Endothelial cell (in vitro differentiated cells): ENCODE data around the gene SFXN3. TPM values are rescaled to one million over a fixed set of nuclear protein-coding genes. Genes with fewer than 3 reads are reported as not detected.

Source experiments
- DNase-seq: peaks from one replicate; pipeline ENCODE4 v3.0.0; 2021; ENCODE audit warnings: low spot score
- H3K27ac Mint-ChIP-seq: one replicate; pipeline ENCODE4 v1.8.0; 2021; ENCODE audit warnings: mixed read lengths, inconsistent platforms; ENCODE audit not compliant: unreplicated experiment
- H3K27me3 Mint-ChIP-seq: one replicate; pipeline ENCODE4 v1.8.0; 2021; ENCODE audit warnings: mild to moderate bottlenecking, moderate library complexity, mixed read lengths, inconsistent platforms; ENCODE audit not compliant: unreplicated experiment
- H3K36me3 Mint-ChIP-seq: one replicate; pipeline ENCODE4 v1.8.0; 2021; ENCODE audit warnings: mild to moderate bottlenecking, low read depth, mixed read lengths, inconsistent platforms; ENCODE audit not compliant: unreplicated experiment
- H3K4me1 Mint-ChIP-seq: one replicate; pipeline ENCODE4 v1.8.0; 2021; ENCODE audit warnings: mild to moderate bottlenecking, mixed read lengths, inconsistent platforms; ENCODE audit not compliant: unreplicated experiment
- H3K4me3 Mint-ChIP-seq: one replicate; pipeline ENCODE4 v1.8.0; 2021; ENCODE audit warnings: mild to moderate bottlenecking, mixed read lengths, inconsistent platforms; ENCODE audit not compliant: unreplicated experiment
- H3K9me3 Mint-ChIP-seq: one replicate; pipeline ENCODE4 v1.8.0; 2021; ENCODE audit warnings: mixed read lengths, inconsistent platforms; ENCODE audit not compliant: unreplicated experiment
- CTCF ChIP-seq: fragments of 200-600 bp; sonication (generic); IDR thresholded peaks from one replicate; pipeline ENCODE4 v1.5.0; 2021; ENCODE audit warnings: antibody characterized with exemption; ENCODE audit not compliant: unreplicated experiment
- total RNA-seq: library from RNA; stranded (reverse); fragmentation: NEBNext Ultra II Directional; extraction: Animal tissue kit (Norgen Biotek cat#: 25700); gene quantifications from one replicate; pipeline ENCODE4 v1.2.1, GENCODE V29; 2021; ENCODE audit not compliant: unreplicated experiment

SFXN3 gene
- total RNA-seq, 1 donor from 2014 or later, result 27.1 TPM

GRCh38 chr10:101019440-101019703 is 11.7 kb upstream of the SFXN3 start:
- H3K9me3 Mint-ChIP-seq, result no peaks in the 10 kb centered on the region
- DNase-seq, result no peak
- TF ChIP-seq CTCF, result no peak

DNA sequence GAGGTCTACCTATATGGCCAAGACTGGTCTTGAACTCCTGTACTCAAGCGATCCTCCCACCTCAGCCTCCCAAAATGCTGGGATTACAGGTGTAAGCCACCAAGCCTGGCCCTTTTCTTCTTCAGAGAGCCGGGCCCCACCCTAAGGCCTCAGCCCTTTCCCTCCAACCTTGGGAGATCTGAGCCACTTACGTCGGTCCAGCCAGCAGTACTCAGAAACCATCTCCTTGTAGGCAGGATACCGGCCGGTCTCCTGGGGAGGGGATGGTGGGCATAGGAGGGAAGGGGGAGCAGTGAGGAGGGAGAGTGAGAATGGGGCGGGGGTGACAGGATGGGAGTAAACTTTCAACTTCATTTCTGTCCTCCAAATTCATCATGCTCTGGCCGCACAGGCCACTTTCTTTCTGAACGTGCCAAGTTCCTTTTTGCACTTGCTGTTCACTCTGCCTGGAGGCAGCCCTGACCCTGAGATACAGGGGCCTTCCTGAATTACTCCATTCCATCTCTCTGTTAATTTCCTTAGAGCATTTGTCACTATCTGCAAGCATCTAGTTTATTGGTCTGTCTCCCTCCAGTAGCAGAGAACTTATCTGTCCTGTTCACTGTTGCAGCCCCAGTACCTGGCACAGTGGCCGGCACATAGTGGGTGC is 10.5 kb upstream of the SFXN3 start:
- TF ChIP-seq CTCF, result no peak
- Mint-ChIP-seq H3K36me3 (no peaks in the 10 kb centered on the region), H3K4me3 (no peak overlapping the region), H3K27ac (no peak overlapping the region), H3K9me3 (no peaks in the 10 kb centered on the region), H3K27me3 (peaks cover 15% of the 10 kb centered on the region), H3K4me1 (peaks cover 5% of the 10 kb centered on the region)
- no peak for DNase-seq

More at GRCh38 chr10:101019440-101019703, 11.7 kb upstream of the SFXN3 start:
- Mint-ChIP-seq H3K27ac (no peak overlapping the region), H3K4me1 (peaks cover 8% of the 10 kb centered on the region), H3K27me3 (peaks cover 19% of the 10 kb centered on the region), H3K4me3 (no peak overlapping the region), H3K36me3 (no peaks in the 10 kb centered on the region)

GRCh38 chr10:101021239-101021638 is 9.8 kb upstream of the SFXN3 start:
- H3K4me3 Mint-ChIP-seq, result no peak overlapping the region

GRCh38 chr10:101021692-101022251 is 9.3 kb upstream of the SFXN3 start:
- Mint-ChIP-seq H3K27me3 (peaks cover 11% of the 10 kb centered on the region), H3K27ac (no peak overlapping the region)

More at GRCh38 chr10:101021239-101021638, 9.8 kb upstream of the SFXN3 start:
- peaks cover 5% of the 10 kb centered on the region for H3K4me1 Mint-ChIP-seq
- H3K36me3 Mint-ChIP-seq, result no peaks in the 10 kb centered on the region
- no peak for TF ChIP-seq CTCF
- H3K9me3 Mint-ChIP-seq, result no peaks in the 10 kb centered on the region
- H3K27me3 Mint-ChIP-seq, result peaks cover 15% of the 10 kb centered on the region
- no peak for DNase-seq
- no peak overlapping the region for H3K27ac Mint-ChIP-seq

More at GRCh38 chr10:101021692-101022251, 9.3 kb upstream of the SFXN3 start:
- Mint-ChIP-seq H3K4me1 (peaks cover 5% of the 10 kb centered on the region), H3K36me3 (no peaks in the 10 kb centered on the region), H3K9me3 (no peaks in the 10 kb centered on the region), H3K4me3 (no peak overlapping the region)
- DNase-seq, result no peak
- TF ChIP-seq CTCF, result no peak
